ENCODE data around the gene TENM4. TPM values are rescaled to one million over a fixed set of nuclear protein-coding genes. Genes with fewer than 3 reads are reported as not detected.

TENM4 gene
- total RNA-seq, 4 donors from 2014 or later: 5.5 to 12.3 (median 8.9) TPM

DNA sequence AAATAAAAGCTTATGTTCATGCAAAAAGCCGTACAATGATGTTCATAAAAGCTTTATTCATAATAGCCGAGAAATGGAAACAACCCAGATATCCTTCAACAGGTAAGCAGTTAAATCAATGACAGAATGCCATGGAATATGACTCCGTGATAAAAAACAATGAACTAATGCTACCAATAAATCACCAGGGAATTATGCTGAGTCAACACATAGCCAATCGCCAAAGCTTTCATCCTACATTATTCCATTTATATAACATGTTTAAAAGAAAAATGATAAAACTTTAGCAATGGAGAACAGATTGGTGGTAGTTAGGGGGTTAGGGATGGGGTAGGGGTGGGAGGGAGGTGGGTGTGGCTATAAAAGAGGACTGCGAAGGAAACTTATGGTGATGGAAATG lies 356.4 kb downstream of the TENM4 start:
- H3K27me3 ChIP-seq: no peaks in the 10 kb centered on the region

DNA sequence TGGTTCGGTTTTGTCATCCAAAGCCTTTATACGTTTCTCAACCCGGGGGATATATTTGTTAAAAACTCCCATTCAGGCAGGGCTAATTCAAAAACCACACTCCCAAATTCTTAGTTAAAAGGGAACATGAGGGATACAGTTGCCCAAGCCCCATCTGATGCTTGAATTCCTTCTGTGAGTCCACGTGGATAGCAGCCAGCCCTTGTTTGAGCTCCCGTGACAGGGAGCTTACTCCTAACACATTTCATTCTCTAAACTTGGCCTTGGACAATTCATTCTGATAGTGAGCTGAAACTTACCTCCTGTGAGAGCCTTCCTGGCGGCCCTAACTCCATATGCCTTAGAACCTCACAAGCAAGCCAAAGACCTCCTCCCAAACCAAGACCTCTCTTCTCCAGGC lies 357.5 kb downstream of the TENM4 start:
- no peak for ATAC-seq
- Histone ChIP-seq H3K4me1 (peaks cover 4 to 39% (median 4%) of the 10 kb centered on the region in 3 donors), H3K36me3 (no peaks in the 10 kb centered on the region), H3K9me3 (no peaks in the 10 kb centered on the region), H3K27ac (peak overlapping the region in 1 of 4 donors; percentile 12), H3K27me3 (no peaks in the 10 kb centered on the region), H3K4me3 (no peak overlapping the region)
- WGBS, 2 donors (ENCODE audit: low coverage in 1 of 2): 38 to 40% methylated on average over 1 to 6 of the region's 6 CpGs
- no peak for TF ChIP-seq POLR2A (IDR thresholded peaks at IDR 0.05)
- TF ChIP-seq, protein P1, sequence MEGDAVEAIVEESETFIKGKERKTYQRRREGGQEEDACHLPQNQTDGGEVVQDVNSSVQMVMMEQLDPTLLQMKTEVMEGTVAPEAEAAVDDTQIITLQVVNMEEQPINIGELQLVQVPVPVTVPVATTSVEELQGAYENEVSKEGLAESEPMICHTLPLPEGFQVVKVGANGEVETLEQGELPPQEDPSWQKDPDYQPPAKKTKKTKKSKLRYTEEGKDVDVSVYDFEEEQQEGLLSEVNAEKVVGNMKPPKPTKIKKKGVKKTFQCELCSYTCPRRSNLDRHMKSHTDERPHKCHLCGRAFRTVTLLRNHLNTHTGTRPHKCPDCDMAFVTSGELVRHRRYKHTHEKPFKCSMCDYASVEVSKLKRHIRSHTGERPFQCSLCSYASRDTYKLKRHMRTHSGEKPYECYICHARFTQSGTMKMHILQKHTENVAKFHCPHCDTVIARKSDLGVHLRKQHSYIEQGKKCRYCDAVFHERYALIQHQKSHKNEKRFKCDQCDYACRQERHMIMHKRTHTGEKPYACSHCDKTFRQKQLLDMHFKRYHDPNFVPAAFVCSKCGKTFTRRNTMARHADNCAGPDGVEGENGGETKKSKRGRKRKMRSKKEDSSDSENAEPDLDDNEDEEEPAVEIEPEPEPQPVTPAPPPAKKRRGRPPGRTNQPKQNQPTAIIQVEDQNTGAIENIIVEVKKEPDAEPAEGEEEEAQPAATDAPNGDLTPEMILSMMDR (IDR thresholded peaks at IDR 0.05): no peak
- no peak for TF ChIP-seq POLR2AphosphoS5 (IDR thresholded peaks at IDR 0.05)
- no peak for TF ChIP-seq EP300 (IDR thresholded peaks at IDR 0.05)

More for the DNA sequence above, 356.4 kb downstream of the TENM4 start:
- 94 to 96% methylated on average over 5 of the region's 5 CpGs for WGBS, 2 donors (ENCODE audit: low coverage in 1 of 2)
- Histone ChIP-seq H3K4me3 (no peak overlapping the region), H3K27ac (no peak overlapping the region), H3K36me3 (no peaks in the 10 kb centered on the region), H3K9me3 (no peaks in the 10 kb centered on the region), H3K4me1 (peaks cover 4 to 34% (median 4%) of the 10 kb centered on the region in 3 donors)
- TF ChIP-seq, protein P1 (IDR thresholded peaks at IDR 0.05): no peak
- TF ChIP-seq POLR2AphosphoS5 (IDR thresholded peaks at IDR 0.05) (no peak), POLR2A (IDR thresholded peaks at IDR 0.05) (no peak), EP300 (IDR thresholded peaks at IDR 0.05) (no peak)
- ATAC-seq: no peak

DNA sequence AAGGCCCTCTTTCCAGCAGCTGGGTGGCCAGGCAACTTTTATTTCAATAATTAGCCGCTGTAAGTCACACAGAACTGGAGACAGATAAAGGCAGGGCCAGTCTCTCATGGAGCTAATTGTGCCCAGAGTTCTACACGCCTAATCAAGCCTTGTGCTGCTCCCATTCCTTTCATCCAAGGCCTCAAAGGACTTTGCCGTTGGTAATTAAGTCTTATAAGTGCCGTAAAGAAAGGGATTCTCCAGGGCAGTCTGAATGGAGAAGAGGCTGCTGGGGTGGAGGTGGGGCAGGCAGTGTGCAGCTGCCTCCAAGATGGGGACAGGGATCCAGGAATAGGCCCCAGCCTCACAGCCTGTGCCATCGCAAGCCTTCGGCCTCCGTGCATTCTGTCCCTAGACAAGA lies 357.9 kb downstream of the TENM4 start:
- no peaks in the 10 kb centered on the region for H3K36me3 ChIP-seq
- H3K27ac ChIP-seq: peak overlapping the region in 1 of 4 donors; percentile 12
- H3K4me3 ChIP-seq: no peak overlapping the region
- 68 to 84% methylated on average over 5 to 6 of the region's 7 CpGs for WGBS, 2 donors (ENCODE audit: low coverage in 1 of 2)
- no peaks in the 10 kb centered on the region for H3K27me3 ChIP-seq
- ATAC-seq: no peak
- TF ChIP-seq, protein P1 (IDR thresholded peaks at IDR 0.05): no peak
- TF ChIP-seq POLR2A (IDR thresholded peaks at IDR 0.05) (no peak), POLR2AphosphoS5 (IDR thresholded peaks at IDR 0.05) (no peak), EP300 (IDR thresholded peaks at IDR 0.05) (no peak)
- H3K4me1 ChIP-seq: peaks cover 4 to 39% (median 4%) of the 10 kb centered on the region in 3 donors
- H3K9me3 ChIP-seq: no peaks in the 10 kb centered on the region

DNA sequence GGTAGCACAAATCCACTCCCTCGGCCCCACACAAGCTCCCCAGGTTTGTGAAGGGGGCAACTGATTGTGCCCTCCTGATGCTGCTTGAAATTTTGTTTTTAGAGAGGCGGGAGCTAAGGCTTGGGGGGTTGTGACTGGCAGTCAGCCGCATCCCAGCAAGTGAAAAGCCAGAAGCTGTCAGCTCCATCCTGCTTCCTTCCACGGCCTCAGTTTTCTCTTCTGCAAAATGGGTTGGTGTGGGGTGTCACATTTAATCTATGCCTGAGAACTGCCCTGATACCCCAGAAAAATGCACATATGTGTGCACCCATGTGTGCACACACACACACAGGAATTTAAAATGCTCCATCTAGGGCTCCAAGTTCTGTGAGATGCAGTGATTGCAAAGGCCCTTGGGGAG lies 358.6 kb downstream of the TENM4 start:
- H3K4me3 ChIP-seq: no peak overlapping the region
- TF ChIP-seq EP300 (IDR thresholded peaks at IDR 0.05) (no peak), POLR2A (IDR thresholded peaks at IDR 0.05) (no peak), POLR2AphosphoS5 (IDR thresholded peaks at IDR 0.05) (no peak)
- TF ChIP-seq, protein P1 (IDR thresholded peaks at IDR 0.05): no peak
- no peak overlapping the region for H3K27ac ChIP-seq
- 100% methylated on average over 1 of the region's 4 CpGs; no CpG with 5 or more reads in 1 of the 2 donors for WGBS, 2 donors (ENCODE audit: low coverage in 1 of 2)
- no peaks in the 10 kb centered on the region for H3K36me3 ChIP-seq
- H3K27me3 ChIP-seq: no peaks in the 10 kb centered on the region
- peaks cover 0 to 39% (median 0%) of the 10 kb centered on the region in 3 donors for H3K4me1 ChIP-seq
- ATAC-seq: no peak
- H3K9me3 ChIP-seq: no peaks in the 10 kb centered on the region

DNA sequence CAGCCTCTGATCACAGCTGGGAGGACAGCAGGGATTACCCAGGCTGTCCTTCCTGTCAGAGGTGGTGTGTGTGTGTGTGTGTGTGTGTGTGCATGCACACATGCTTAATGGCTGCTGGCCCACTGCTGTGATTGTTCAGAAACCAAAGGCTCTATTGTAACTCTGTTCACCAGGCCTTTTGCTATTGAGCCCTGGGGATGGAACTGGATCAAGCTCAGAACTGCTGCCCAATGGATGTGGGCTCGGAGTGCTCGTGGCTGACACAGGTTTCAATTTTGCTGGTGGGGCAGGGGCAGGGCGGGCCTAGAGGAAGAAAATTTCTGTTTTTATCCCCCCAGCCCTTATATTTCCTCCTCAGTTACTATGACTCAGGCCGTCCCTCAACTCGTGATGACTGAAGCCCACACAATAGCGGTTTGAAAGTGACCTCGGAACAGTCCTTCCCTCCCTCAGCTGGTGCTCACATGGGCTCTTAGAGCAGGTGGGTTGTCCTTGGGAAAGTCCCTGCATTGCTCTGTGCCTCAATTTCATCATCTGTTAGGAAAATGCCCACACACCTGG lies 359.3 kb downstream of the TENM4 start:
- Histone ChIP-seq H3K9me3 (no peaks in the 10 kb centered on the region), H3K27me3 (no peaks in the 10 kb centered on the region), H3K36me3 (no peaks in the 10 kb centered on the region), H3K4me1 (peaks cover 0 to 37% (median 0%) of the 10 kb centered on the region in 3 donors), H3K4me3 (no peak overlapping the region), H3K27ac (no peak overlapping the region)
- 67% methylated on average over 3 of the region's 7 CpGs; no CpG with 5 or more reads in 1 of the 2 donors for WGBS, 2 donors (ENCODE audit: low coverage in 1 of 2)
- TF ChIP-seq, protein P1 (IDR thresholded peaks at IDR 0.05): no peak
- TF ChIP-seq POLR2A (IDR thresholded peaks at IDR 0.05): no peak
- TF ChIP-seq POLR2AphosphoS5 (IDR thresholded peaks at IDR 0.05): no peak
- ATAC-seq: no peak
